HTERT RPE-1 (cell line): ENCODE results near the gene HEXIM1.

Experiments
- in situ Hi-C: fragments of 300-500 bp; cut with MboI; formaldehyde crosslinking; loops from 4 replicates; pipeline ENCODE4 v1.14.3; 2020; ENCODE audit warnings: low sequenced_read_pairs

Gene HEXIM1

DNA sequence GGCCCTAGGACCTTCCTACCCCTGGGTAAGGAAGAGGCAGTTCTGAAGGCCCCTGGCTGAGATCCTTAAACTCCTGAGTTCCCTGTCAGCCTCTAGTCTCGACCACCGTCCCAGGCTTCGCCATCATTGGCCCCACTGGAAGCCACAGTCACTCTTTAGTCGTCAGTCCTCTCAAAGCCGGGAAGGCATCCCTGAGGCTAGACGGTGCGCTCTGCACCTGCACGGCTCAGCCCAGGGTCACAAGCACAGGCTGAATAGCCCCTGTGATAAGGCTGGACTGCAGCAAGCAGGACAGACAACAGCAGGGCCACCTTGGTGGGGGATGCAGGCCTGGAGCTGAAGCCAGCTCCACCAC, 3.3 kb upstream of the HEXIM1 start:
- in situ Hi-C loops: no loop called here

DNA sequence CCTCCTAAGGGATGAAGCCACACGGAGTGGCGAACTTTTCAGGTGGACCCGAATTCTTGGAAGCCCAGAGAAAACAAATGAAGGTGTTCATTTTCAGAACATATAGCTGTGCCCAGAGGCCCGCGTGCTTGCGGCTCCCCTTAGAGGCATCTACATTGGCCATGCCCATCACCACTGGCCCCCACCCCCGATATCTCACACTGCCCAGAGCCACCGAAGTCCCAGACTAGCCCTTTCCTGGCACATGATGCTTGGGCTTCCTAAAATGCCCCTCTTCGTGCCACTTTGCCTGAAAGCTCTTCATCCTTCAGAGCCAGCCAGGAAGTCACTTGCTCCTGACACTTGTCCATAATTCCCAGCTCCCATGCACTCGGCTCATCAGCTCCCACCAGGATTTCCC, 2.1 kb upstream of the HEXIM1 start:
- in situ Hi-C loops: no loop called here

- in situ Hi-C loops: no loop called here
Observed at GRCh38 chr17:45146592-45146889, 1.7 kb upstream of the HEXIM1 start.

DNA sequence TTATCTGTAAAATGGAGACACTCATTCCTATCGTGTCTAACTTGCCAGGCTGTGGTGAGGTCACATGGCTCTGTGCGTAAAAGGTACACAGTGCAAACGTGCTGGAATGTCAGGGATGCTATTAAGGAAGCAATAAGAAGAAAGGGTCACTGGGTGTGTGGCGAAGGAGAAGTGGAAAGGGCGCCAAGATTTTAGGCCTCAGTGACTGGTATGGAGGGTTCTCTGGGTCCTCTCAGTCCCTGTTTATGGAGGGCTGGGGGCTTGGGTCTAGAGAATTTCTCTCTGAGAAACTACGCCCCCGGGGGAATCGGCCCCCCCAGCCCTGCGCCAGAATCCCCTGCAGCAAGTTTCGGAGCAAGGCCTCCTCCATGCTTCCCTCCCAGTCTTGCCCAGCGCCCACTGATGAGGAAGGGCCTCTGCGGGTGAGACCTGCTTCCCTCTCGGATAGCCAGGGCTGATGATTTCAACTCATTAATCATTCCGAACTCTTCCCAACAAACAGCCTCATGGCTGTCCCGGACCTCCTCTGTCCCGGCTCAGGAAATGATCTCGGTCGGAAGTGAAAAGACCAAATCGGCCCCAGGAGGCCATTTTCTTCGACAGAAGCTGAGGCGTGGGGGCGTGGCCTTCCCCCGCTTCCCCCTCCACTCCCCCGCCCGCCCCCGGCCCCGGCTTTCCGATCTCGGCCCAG, 1.2 kb upstream of the HEXIM1 start:
- in situ Hi-C loops: no loop called here

- in situ Hi-C loops: no loop called here
Observed at GRCh38 chr17:45147581-45148182, 593 bp upstream of the HEXIM1 start.

GRCh38 chr17:45149037-45149668, 878 bp downstream of the HEXIM1 start:
- in situ Hi-C loops: no loop called here

- in situ Hi-C loops: no loop called here
Observed at GRCh38 chr17:45149669-45150664, 1.7 kb downstream of the HEXIM1 start.

DNA sequence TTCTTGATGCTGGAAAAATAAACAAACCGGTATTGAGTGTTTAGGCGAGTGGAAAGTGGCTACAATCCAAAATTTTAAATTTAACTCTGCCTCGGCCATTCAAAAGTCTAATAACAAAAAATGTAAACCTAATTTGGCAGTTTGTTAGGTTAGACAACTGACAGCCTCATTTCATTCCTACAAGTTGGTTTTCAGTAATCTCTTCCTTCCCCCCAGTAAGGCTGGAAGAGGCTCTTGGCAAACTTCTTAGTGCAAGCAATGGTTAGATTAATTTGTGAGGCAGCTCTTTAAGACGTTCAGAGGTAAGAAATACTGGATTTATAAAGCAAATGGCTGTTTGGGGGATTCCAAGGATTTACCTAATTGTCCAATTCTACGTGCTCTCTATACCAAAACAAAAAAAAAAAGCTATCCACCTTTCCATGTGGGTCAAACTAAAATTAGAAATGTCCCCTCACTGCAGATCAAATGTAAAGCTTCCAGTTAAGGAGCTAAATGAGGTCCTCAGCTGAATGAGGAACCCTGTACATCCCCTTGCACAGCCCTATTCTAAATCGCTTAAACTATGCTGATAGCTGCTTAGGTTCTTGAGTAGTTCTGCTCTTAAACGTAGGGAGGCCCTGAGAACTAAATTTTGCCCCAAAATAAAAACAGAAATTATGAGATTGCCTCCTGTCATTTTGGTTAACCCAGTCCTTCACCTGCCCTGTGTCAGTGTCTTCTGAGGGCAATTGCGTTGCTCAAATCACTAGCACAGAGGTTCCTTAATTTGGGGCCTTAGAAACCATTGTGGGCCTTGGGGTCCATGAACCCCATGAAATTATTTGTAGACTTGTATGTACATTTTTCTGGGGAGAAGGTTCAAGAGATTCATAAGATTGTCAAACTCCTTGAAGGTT, 2.9 kb downstream of the HEXIM1 start:
- in situ Hi-C loops: no loop called here

DNA sequence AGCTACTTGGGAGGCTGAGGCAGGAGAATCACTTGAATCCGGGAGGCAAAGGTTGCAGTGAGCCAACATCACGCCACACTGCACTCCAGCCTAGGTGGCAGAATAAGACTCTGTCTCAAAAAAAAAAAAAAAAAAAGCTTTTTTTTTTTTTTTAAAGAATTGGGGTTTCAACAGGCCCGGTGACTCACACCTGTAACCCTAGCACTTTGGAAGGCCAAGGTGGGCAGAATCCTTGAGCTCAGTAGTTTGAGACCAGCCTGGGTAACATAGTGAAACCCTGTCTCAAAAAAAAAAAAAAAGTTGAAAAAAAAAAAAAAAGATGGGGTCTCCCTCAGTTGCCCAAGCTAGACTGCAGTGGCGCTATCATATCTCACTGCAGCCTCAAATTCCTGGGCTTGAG, 6.8 kb downstream of the HEXIM1 start:
- in situ Hi-C loops: no loop called here

DNA sequence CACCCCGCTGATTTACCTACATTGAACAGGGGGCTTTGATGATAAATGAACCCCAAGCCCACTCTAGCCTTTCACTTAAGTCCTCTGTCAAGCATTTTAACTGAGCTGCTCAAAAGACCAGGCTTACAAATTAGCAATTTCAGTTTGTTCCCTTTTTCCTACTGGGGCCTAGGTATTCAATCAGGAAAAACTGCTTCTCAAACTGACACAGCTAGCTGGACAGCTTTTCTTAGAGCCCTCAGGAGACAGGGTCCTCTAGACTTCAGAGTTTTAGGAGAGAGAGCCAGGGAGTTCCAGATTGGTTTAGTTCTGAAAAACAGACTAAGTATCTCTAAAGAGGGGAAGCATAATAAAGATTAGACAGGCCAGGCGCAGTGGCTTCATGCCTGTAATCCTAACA, 7.2 kb downstream of the HEXIM1 start:
- in situ Hi-C loops: no loop called here

DNA sequence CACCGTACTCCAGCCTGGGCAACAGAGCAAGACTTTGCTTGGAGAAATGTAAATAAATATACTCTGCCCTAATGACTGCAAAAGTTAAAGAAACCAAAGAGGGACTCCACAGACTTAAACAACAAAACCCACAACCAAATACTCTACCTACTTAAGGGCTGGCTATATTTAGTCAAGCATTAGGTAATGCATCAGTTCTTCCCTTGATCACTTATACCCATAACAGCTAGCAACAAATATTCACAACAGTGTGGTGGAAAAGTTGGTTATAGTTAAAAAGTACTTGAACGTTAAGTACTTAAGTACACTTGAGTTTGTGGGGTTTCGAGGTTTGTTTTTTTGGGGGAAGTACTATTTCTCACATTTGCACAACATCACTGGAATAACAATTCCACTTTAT, 8.0 kb downstream of the HEXIM1 start:
- in situ Hi-C loops: no loop called here

DNA sequence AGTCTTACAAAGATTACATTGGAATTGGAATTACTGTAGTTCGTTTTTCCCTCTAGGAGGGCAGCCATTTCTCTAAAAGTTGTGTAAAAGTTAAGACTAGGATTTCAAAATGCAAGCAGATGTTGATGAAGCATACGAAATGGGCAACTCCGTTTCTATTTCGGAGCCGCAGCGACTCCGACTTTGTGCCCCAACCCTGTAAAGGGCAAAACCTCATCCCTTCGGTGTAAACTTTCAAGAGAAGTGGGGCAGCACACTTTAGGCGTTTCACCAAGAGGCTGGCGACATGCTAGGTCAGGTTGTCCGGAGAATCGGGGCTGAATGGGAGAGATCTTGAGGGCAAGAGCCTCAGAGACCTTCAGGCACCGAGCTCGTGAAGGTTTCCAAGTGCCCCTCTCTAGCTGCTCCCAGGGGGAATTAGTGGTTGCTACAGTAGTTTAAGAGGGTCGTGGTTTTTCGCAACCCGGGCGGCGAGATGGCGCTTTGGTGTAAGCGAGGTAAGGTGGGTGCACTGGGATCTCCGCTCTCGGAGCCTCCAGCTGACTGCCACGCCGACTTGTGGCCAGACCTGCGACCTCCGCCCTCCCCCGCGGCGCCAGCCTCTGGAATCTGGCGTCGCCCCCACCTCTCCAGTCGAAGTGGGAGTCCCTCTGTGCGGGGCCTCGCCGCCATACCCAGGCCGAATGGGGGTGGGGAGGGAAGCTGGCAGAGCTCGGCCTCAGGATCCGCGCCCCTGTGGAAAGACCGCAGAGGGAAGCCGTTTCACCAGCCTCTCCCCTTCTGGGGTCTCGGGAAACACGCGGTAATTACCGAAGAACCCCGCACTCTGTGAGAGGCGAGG, 12.4 kb downstream of the HEXIM1 start:
- in situ Hi-C loops: no loop called here

DNA sequence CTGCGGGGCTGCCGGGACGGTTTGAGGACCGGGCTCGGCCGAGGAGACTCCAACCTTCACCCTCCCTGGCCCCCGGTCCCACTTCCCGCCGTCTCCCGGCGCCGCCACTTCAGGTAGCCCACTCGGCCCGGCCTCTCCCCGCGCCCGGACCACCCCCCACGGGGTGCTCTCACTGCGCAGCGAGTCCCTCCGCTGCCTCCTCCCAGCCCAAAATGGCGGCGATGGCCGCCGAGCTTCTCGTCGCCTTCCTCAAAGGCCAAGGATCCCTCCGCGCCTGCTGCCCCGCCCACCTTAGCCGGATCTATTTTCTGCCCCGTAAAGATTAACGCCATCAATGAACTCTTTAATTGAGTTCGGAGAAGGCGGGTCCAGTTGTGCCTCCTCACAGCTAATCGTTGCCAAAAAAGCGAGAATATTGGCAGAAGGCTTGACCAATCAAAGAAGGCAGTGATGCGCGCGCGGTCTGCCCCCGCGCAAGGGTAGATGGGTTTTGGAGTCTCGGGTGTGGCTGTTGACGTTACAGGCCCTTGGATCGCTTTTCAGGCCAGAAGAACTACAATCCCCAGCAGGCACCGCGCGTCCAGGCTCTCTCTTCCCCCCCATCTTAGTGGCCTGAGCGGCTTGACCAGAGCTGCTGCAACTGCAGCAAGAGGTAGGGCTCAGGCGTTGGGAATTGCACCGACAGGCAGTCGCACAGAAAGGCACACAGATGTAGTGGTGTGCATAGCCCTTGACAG, 13.2 kb downstream of the HEXIM1 start, which contains the start of gene HEXIM2:
Gene HEXIM2, plus strand, starts transcription at position 588 of the 737 bp plus-strand sequence. CDS start 919 bp downstream, outside the sequence.
- in situ Hi-C loops: no loop called here

DNA sequence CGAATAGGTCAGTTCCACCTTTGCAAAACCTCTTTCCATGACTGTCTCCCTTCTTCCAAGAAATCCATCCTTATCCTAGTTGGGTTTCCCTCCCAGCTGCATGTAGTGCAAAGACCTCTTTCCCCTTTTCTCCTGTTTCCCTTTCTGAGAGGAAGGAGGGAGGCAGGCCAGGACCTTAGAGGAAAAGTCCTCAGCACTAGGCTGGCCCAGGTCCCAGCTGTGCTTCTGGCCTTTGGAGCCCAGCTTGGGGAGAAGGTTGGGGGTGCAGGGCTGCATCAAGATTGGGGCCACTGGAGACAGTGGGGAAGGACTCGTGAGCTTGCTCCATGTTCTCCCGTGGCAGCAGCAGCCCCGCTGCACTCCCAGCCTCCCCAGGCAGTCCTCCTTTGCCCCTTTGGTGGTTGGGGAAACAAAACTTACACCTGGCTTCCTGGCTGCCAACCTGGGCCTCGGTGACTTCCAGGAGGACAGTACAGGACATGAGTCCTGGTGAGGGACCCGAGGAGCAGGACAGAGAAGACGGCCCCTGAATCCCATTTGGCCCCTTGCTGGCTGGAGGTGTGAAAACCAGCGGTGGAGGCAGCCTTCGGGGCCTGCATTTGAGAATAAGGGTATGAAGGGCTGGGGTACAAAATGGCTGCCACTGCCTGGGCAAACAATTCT, 13.9 kb downstream of the HEXIM1 start:
- in situ Hi-C loops: no loop called here

DNA sequence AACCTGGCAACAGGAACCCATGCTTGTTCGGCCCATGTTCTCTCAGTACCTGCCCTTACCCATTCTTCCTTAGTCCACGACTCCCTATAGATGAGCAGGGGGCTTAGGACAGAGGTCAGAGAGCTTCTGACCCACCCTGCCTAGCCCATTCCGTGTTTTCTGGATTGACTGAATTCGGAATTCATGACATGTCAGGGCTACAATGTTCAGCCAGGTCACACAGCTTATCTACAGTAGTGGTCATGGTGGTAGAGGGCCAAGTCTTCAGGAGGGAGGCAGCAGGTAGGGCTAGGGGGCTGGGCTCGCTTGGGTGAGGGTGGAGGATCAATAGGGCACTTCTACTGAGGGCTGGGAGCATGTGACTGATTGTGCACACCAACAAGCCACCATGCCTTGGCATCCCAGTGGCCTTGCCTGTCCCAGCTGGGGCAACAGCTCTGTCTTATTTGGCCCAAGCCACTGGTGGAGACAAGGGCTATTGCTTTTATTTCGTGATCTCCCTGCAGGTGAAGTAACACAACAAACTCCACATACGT, 16.5 kb downstream of the HEXIM1 start:
- in situ Hi-C loops: no loop called here

DNA sequence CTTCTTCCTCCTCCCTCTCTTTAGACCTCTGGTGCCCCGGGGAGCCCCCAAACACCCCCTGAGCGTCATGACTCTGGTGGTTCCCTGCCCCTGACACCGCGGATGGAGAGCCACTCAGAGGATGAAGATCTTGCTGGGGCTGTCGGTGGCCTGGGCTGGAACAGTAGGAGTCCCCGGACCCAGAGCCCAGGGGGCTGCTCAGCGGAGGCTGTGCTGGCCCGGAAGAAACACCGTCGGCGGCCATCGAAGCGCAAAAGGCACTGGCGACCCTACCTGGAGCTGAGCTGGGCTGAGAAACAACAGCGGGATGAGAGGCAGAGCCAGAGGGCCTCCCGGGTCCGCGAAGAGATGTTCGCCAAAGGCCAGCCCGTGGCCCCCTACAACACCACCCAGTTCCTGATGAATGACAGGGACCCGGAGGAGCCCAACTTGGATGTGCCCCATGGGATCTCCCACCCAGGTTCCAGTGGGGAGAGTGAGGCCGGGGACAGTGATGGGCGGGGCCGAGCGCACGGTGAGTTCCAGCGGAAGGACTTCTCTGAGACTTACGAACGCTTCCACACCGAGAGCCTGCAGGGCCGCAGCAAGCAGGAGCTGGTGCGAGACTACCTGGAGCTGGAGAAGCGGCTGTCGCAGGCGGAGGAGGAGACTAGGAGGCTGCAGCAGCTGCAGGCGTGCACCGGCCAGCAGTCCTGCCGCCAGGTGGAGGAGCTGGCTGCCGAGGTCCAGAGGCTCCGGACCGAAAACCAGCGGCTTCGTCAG, 20.9 kb downstream of the HEXIM1 start:
- in situ Hi-C loops: no loop called here

- in situ Hi-C loops: no loop called here
Observed at GRCh38 chr17:45170280-45170930, 22.1 kb downstream of the HEXIM1 start.
